H1 (cell line): ENCODE results near the gene ZNF672. TPM values are rescaled to one million over a fixed set of nuclear protein-coding genes. Genes with fewer than 3 reads are reported as not detected.

ENCODE experiments used
- CTBP2 ChIP-seq: IDR thresholded peaks from 2 replicates; pipeline ENCODE4 v1.7.0; 2011; ENCODE audit warnings: borderline replicate concordance, mild to moderate bottlenecking, moderate library complexity, mixed read lengths, low read length; ENCODE audit not compliant: insufficient read depth, insufficient read length
- CTCF ChIP-seq, 3 experiments: IDR thresholded peaks; 1 replicate in 2 of 3; 2 replicates in 1 of 3; pipeline versions ENCODE4 v1.5.1 to v1.6.1; 2011; ENCODE audit warnings: low read length in 3 of 3, mild to moderate bottlenecking in 3 of 3, inconsistent platforms in 2 of 3, low read depth in 1 of 3, moderate library complexity in 1 of 3; ENCODE audit not compliant: insufficient read depth in 1 of 3; ENCODE audit errors: control extremely low read depth in 1 of 3
- KDM1A ChIP-seq: fragments of 200-600, 300-600 bp; sonication (generic); IDR thresholded peaks from 2 replicates; pipeline ENCODE4 v1.7.1; 2016; ENCODE audit warnings: mild to moderate bottlenecking, low read length, borderline replicate concordance
- MAX ChIP-seq: IDR thresholded peaks from 2 replicates; pipeline ENCODE4 v1.6.1; 2012; ENCODE audit warnings: inconsistent platforms
- polyA plus RNA-seq, 7 experiments: library from polyadenylated mRNA; depleted of rRNA in 3 of 7; stranded (reverse) in 5 of 7; unstranded in 2 of 7; fragments of >200 nt in 5 of 7; fragments of 200-250 nt in 2 of 7; gene quantifications; 1 replicate in 5 of 7; 2 replicates in 1 of 7; 4 replicates in 1 of 7; pipeline versions ENCODE4 v1.2.1 to v1.2.3, GENCODE V29; 2011 to 2013; ENCODE audit warnings: missing spikeins in 2 of 7, mixed read lengths in 2 of 7
- total RNA-seq: library from RNA; stranded (reverse); fragmentation: NEBNext Ultra II Directional; extraction: Animal tissue kit (Norgen Biotek cat#: 25700); gene quantifications from 2 replicates; pipeline ENCODE4 v1.2.1, GENCODE V29; 2021
- TF ChIP-seq, protein P1 (sequence below): IDR thresholded peaks from 2 replicates; pipeline ENCODE4 v1.6.1; 2011; ENCODE audit warnings: low read depth, mild to moderate bottlenecking, low read length; ENCODE audit not compliant: insufficient read depth

ZNF672 gene
- total and polyA plus RNA-seq, 2 of the 8 experiments (the other 6 are each of a cell fraction or from before 2014, with no cell fraction given): 30.7 to 40.4 TPM

GRCh38 chr1:248808876-248809275 is 29.1 kb upstream of the ZNF672 start (continued):
- TF ChIP-seq CTCF (IDR thresholded peaks at IDR 0.05; ENCODE audit: control extremely low read depth in 1 of 3, insufficient read depth in 1 of 3, low read depth in 1 of 3, low read length in 3 of 3) (no peak), MAX (no peak), CTBP2 (no peak), KDM1A (no peak)
- TF ChIP-seq, protein P1, sequence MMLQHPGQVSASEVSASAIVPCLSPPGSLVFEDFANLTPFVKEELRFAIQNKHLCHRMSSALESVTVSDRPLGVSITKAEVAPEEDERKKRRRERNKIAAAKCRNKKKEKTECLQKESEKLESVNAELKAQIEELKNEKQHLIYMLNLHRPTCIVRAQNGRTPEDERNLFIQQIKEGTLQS: no peak
- TF ChIP-seq, all 59 proteins: peak for 0
